HG03520 (cell line): ENCODE measurements around the gene CDC34.

Source experiments
- ATAC-seq: cut with Tn5 transposase; IDR thresholded peaks from one replicate; pipeline ENCODE4 v1.9.1; 2021; ENCODE audit warnings: mild to moderate bottlenecking, moderate library complexity; ENCODE audit not compliant: unreplicated experiment

Gene CDC34

GRCh38 chr19:497491-497868, 34.1 kb upstream of the CDC34 start:
- no peak for ATAC-seq

- ATAC-seq: no peak
Measured at GRCh38 chr19:497869-498510, 33.6 kb upstream of the CDC34 start.

- ATAC-seq: no peak
Measured at GRCh38 chr19:498511-498891, 33.1 kb upstream of the CDC34 start.

GRCh38 chr19:498977-499623, 32.5 kb upstream of the CDC34 start:
- ATAC-seq: no peak

- ATAC-seq: no peak
Measured at GRCh38 chr19:501646-502045, 29.9 kb upstream of the CDC34 start.

GRCh38 chr19:504616-505015, 26.9 kb upstream of the CDC34 start:
- no peak for ATAC-seq

GRCh38 chr19:506404-507285, 24.9 kb upstream of the CDC34 start:
- peak; percentile 44 for ATAC-seq

- peak; percentile 46 for ATAC-seq
Measured at GRCh38 chr19:507286-508203, 24.0 kb upstream of the CDC34 start, which contains the start of gene TPGS1. Gene TPGS1, plus strand, starts transcription at chr19:507497. Its CDS starts 10 bp downstream, at chr19:507507.

- no peak for ATAC-seq
Measured at GRCh38 chr19:508204-509150, 23.1 kb upstream of the CDC34 start.

GRCh38 chr19:510606-511100, 20.9 kb upstream of the CDC34 start:
- ATAC-seq: peak; percentile 23

- ATAC-seq: no peak
Measured at GRCh38 chr19:511101-511851, 20.3 kb upstream of the CDC34 start.

- no peak for ATAC-seq
Measured at GRCh38 chr19:512547-513365, 18.8 kb upstream of the CDC34 start.

- no peak for ATAC-seq
Measured at GRCh38 chr19:513368-514165, 18.0 kb upstream of the CDC34 start.

GRCh38 chr19:514166-514663, 17.3 kb upstream of the CDC34 start:
- ATAC-seq: no peak

- no peak for ATAC-seq
Measured at GRCh38 chr19:517721-518597, 13.6 kb upstream of the CDC34 start.
